ENCODE data around the gene PACSIN1. TPM values are rescaled to one million over a fixed set of nuclear protein-coding genes. Genes with fewer than 3 reads are reported as not detected.

PACSIN1 gene
- total RNA-seq, 1 experiment from 2014 or later = 7.0 TPM

DNA sequence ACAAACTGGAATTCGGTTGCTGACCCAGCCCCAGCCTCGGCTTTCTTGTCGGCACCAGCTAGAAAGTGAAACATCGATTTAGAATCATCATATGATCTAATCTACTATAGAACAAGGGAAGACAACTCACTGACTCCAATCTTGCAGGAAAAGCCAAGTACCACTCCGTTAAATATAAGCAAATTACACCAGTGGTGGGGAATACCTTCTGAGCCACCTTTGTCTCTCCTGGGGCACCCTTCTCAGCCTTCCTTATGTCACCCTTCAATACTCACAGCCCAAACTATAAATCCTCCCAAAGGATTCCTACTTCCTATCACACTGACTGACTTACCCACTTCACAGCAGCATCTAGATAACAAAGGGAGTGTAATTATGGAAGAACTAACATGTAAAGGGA is 47.5 kb upstream of the PACSIN1 start:
- no peak overlapping the region for H3T11ph ChIP-seq (ENCODE audit: low read length)
- no peak overlapping the region for H3K14ac ChIP-seq (ENCODE audit: insufficient read depth, low read length)
- no CpG with 5 or more reads among the region's 5 CpGs for WGBS (ENCODE audit: extremely low coverage, insufficient read length, low lambda C conversion rate)
- H3K9me3 ChIP-seq (ENCODE audit: control insufficient read depth, low read depth, low read length) = no peaks in the 10 kb centered on the region
- no peak overlapping the region for H3K9ac ChIP-seq (ENCODE audit: extremely low read depth, insufficient read length, low read length)
- H3K4me1 Mint-ChIP-seq = peaks cover 5 to 7% of the 10 kb centered on the region in 2 experiments
- H2BK20ac ChIP-seq (ENCODE audit: low read depth, low read length, poor library complexity, severe bottlenecking) = no peak overlapping the region
- no peaks in the 10 kb centered on the region for H4K20me1 ChIP-seq (ENCODE audit: control insufficient read depth, insufficient read depth, insufficient read length)
- no peak overlapping the region for H2BK15ac ChIP-seq (ENCODE audit: low read depth, low read length)
- TF ChIP-seq, protein P1, sequence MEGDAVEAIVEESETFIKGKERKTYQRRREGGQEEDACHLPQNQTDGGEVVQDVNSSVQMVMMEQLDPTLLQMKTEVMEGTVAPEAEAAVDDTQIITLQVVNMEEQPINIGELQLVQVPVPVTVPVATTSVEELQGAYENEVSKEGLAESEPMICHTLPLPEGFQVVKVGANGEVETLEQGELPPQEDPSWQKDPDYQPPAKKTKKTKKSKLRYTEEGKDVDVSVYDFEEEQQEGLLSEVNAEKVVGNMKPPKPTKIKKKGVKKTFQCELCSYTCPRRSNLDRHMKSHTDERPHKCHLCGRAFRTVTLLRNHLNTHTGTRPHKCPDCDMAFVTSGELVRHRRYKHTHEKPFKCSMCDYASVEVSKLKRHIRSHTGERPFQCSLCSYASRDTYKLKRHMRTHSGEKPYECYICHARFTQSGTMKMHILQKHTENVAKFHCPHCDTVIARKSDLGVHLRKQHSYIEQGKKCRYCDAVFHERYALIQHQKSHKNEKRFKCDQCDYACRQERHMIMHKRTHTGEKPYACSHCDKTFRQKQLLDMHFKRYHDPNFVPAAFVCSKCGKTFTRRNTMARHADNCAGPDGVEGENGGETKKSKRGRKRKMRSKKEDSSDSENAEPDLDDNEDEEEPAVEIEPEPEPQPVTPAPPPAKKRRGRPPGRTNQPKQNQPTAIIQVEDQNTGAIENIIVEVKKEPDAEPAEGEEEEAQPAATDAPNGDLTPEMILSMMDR (conservative IDR thresholded peaks at IDR 0.05) = no peak
- no peak overlapping the region for H2BK5ac ChIP-seq (ENCODE audit: insufficient read length, low read length)
- H3K27me3 Mint-ChIP-seq (ENCODE audit: low read depth) = no peaks in the 10 kb centered on the region
- H3K4me3 Mint-ChIP-seq = 0 out of 5 replicates have a peak overlapping the region, but pooled peaks of 1 of the 2 experiments have one; percentile 18
- H3K18ac ChIP-seq (ENCODE audit: insufficient read length, low read depth, low read length) = no peak overlapping the region
- H2AK5ac ChIP-seq (ENCODE audit: insufficient read length, low read length) = no peak overlapping the region
- H3K4me1 ChIP-seq (ENCODE audit: insufficient read depth, low read length) = no peaks in the 10 kb centered on the region
- no peak overlapping the region for H3K56ac ChIP-seq (ENCODE audit: insufficient read length, low read depth, low read length)
- no peaks in the 10 kb centered on the region for H3K27me3 ChIP-seq (ENCODE audit: insufficient read depth, low read length)
- H2AFZ ChIP-seq (ENCODE audit: low read length) = no peak overlapping the region
- no peak overlapping the region for H4K8ac ChIP-seq (replicated peaks; ENCODE audit: insufficient read length, low read depth, low read length)
- no peak overlapping the region for H4K5ac ChIP-seq (ENCODE audit: insufficient read length, low read depth, low read length)
- no peak overlapping the region for H2BK12ac ChIP-seq (ENCODE audit: insufficient read length, low read depth, low read length)
- no peaks in the 10 kb centered on the region for H3K9me3 Mint-ChIP-seq
- no peaks in the 10 kb centered on the region for H3K23me2 ChIP-seq (ENCODE audit: insufficient read length, low read depth, low read length, poor library complexity, severe bottlenecking)
- H3K36me3 Mint-ChIP-seq (ENCODE audit: insufficient read depth in 1 of 3, low read depth in 3 of 3) = peaks cover 58 to 90% (median 72%) of the 10 kb centered on the region in 3 experiments
- H3K27ac Mint-ChIP-seq = peak overlapping the region in 2 of 3 experiments; percentile 25 to 72; a peak in 5 of 7 replicates
- H4K91ac ChIP-seq (ENCODE audit: insufficient read length, low read depth, low read length) = no peak overlapping the region
- DNase-seq = no peak
- H3K27ac ChIP-seq (ENCODE audit: insufficient read length, low read depth, low read length) = no peak overlapping the region
- H3K79me1 ChIP-seq (ENCODE audit: insufficient read depth, low read depth, low read length, poor library complexity, severe bottlenecking) = peaks cover 6% of the 10 kb centered on the region
- H3K4me2 ChIP-seq (ENCODE audit: insufficient read depth, insufficient read length, low read length) = no peak overlapping the region
- no peak overlapping the region for H3K4ac ChIP-seq (ENCODE audit: low read depth, low read length)
- no peaks in the 10 kb centered on the region for H3K79me2 ChIP-seq (ENCODE audit: insufficient read depth, low read length)
- no peak overlapping the region for H3K23ac ChIP-seq (ENCODE audit: insufficient read length, low read depth, low read length)
- H2BK120ac ChIP-seq (ENCODE audit: low read depth, low read length, poor library complexity, severe bottlenecking) = no peak overlapping the region
